Nephron (organoid): ENCODE measurements around the gene EXOSC2.

Experiments used
- H3K27ac Mint-ChIP-seq, 3 experiments: 2 replicates each; pipeline ENCODE4 v1.8.0; 2020; ENCODE audit warnings: mixed read lengths in 3 of 3, mild to moderate bottlenecking in 2 of 3, moderate library complexity in 1 of 3
- H3K27me3 Mint-ChIP-seq: 2 replicates; pipeline ENCODE4 v1.8.0; 2021; ENCODE audit warnings: low read depth, mild to moderate bottlenecking, moderate library complexity, mixed read lengths
- H3K36me3 Mint-ChIP-seq: 2 replicates; pipeline ENCODE4 v1.8.0; 2020; ENCODE audit warnings: low read depth, mixed read lengths
- H3K4me1 Mint-ChIP-seq: 2 replicates; pipeline ENCODE4 v1.8.0; 2020; ENCODE audit warnings: mixed read lengths
- H3K4me3 Mint-ChIP-seq, 3 experiments: 2 replicates each; pipeline ENCODE4 v1.8.0; 2020; ENCODE audit warnings: mild to moderate bottlenecking in 3 of 3, mixed read lengths in 3 of 3, moderate library complexity in 2 of 3
- H3K9me3 Mint-ChIP-seq: 2 replicates; pipeline ENCODE4 v1.8.0; 2020; ENCODE audit warnings: mixed read lengths
- CTCF ChIP-seq, 3 experiments: fragments of 200-600 bp; sonication (generic); IDR thresholded peaks; one replicate each; pipeline ENCODE4 v1.5.0; 2021; ENCODE audit warnings: antibody characterized with exemption in 3 of 3; ENCODE audit not compliant: unreplicated experiment in 3 of 3

EXOSC2 gene

GRCh38 chr9:130743656-130744055 lies 50.1 kb downstream of the EXOSC2 start:
- H3K27ac Mint-ChIP-seq = no peak overlapping the region
- H3K36me3 Mint-ChIP-seq = peaks cover 11% of the 10 kb centered on the region
- no peaks in the 10 kb centered on the region for H3K9me3 Mint-ChIP-seq
- TF ChIP-seq CTCF (IDR thresholded peaks at IDR 0.05; ENCODE audit: unreplicated experiment in 3 of 3) = no peak
- no peak overlapping the region for H3K4me3 Mint-ChIP-seq
- H3K27me3 Mint-ChIP-seq = no peaks in the 10 kb centered on the region
- H3K4me1 Mint-ChIP-seq = no peaks in the 10 kb centered on the region

GRCh38 chr9:130745210-130745800 lies 51.7 kb downstream of the EXOSC2 start:
- no peak for TF ChIP-seq CTCF (IDR thresholded peaks at IDR 0.05; ENCODE audit: unreplicated experiment in 3 of 3)
- no peak overlapping the region for H3K27ac Mint-ChIP-seq
- H3K36me3 Mint-ChIP-seq = peaks cover 9% of the 10 kb centered on the region
- H3K4me3 Mint-ChIP-seq = no peak overlapping the region
- H3K27me3 Mint-ChIP-seq = no peaks in the 10 kb centered on the region
- no peaks in the 10 kb centered on the region for H3K9me3 Mint-ChIP-seq
- H3K4me1 Mint-ChIP-seq = no peaks in the 10 kb centered on the region

GRCh38 chr9:130745829-130746228 lies 52.2 kb downstream of the EXOSC2 start:
- no peak overlapping the region for H3K4me3 Mint-ChIP-seq

GRCh38 chr9:130746434-130747212 lies 53.0 kb downstream of the EXOSC2 start:
- Mint-ChIP-seq H3K27ac (no peak overlapping the region), H3K4me1 (peaks cover 2% of the 10 kb centered on the region), H3K36me3 (peaks cover 3% of the 10 kb centered on the region), H3K9me3 (no peaks in the 10 kb centered on the region), H3K4me3 (no peak overlapping the region), H3K27me3 (no peaks in the 10 kb centered on the region)
- TF ChIP-seq CTCF (IDR thresholded peaks at IDR 0.05; ENCODE audit: unreplicated experiment in 3 of 3) = no peak

More at GRCh38 chr9:130745829-130746228, 52.2 kb downstream of the EXOSC2 start:
- Mint-ChIP-seq H3K27me3 (no peaks in the 10 kb centered on the region), H3K36me3 (peaks cover 4% of the 10 kb centered on the region), H3K4me1 (no peaks in the 10 kb centered on the region), H3K9me3 (no peaks in the 10 kb centered on the region), H3K27ac (no peak overlapping the region)
- no peak for TF ChIP-seq CTCF (IDR thresholded peaks at IDR 0.05; ENCODE audit: unreplicated experiment in 3 of 3)

GRCh38 chr9:130751631-130752355 lies 58.2 kb downstream of the EXOSC2 start:
- Mint-ChIP-seq H3K4me3 (no peak overlapping the region), H3K36me3 (no peaks in the 10 kb centered on the region), H3K27me3 (no peaks in the 10 kb centered on the region), H3K27ac (no peak overlapping the region), H3K4me1 (peaks cover 11% of the 10 kb centered on the region), H3K9me3 (no peaks in the 10 kb centered on the region)
- no peak for TF ChIP-seq CTCF (IDR thresholded peaks at IDR 0.05; ENCODE audit: unreplicated experiment in 3 of 3)
